ENCODE results near the gene PALB2.

The PALB2 gene

GRCh38 chr16:23580391-23580790 is 60.7 kb downstream of the PALB2 start:
- DNase-seq: no peak

GRCh38 chr16:23579371-23579770 is 61.7 kb downstream of the PALB2 start:
- no peak for DNase-seq

GRCh38 chr16:23578101-23578830 is 62.8 kb downstream of the PALB2 start:
- no peak for DNase-seq

GRCh38 chr16:23577493-23577892 is 63.6 kb downstream of the PALB2 start:
- no peak for DNase-seq

GRCh38 chr16:23575834-23576233 is 65.3 kb downstream of the PALB2 start:
- no peak for DNase-seq

DNA sequence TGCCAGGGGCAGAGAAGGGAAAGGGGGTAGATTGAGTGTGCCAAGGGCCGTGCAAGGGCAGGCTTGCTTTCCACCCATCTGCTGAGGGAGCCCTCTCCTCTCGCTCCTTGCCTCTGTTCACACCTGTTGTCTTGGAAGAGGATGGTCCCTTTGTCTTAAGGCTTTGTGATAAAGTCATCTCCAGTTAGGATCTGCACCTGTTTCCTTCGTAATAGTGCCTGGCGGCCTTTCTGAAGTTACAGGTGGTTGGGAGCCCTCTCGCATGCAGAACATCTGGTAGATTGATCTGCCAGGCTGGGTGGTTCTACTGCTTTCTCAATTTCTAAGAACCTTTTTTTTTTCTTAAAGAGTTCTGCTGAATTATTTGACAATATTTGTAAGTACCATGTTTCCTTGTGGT is 67.3 kb downstream of the PALB2 start:
- DNase-seq: no peak

DNA sequence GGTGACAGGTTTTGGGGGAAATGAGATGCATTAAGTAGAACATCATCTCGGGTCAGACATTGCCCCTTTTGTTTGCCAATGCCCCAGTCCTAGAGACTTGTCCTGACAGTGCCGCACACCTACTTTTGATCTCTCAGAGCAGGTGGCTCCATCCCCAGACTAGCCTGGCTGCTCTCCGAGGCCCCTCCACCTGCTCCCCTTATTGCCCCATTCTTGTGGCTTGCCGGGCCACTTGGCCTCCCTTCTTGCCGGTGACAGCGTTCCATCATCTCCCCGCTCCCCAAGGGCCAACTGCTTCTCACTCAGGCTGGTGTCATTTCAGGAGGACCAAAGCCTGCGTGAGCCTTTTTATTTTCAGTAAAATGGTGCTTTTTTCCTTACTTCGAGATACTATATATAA is 68.7 kb downstream of the PALB2 start:
- no peak for DNase-seq

DNA sequence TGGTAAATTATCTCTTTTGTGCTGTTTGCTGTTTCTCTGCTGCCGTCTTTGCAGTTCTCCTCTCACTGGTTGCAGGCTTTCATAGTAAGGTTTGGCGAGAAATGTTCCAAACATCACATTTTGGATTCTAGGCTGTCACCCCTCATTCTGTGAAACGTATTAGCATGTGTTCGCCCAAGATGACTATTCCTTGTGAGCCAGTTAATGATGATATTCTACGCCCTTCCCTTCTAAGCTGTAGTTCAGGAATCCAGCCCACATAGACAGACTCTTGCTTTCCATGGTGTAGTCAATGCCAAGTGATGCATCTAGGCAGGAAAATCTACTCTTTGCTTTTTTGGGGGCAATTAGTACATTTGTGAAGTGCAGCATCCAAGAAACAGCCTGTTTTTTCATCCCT is 69.2 kb downstream of the PALB2 start:
- no peak for DNase-seq

- DNase-seq: no peak
These were observed 70.0 kb downstream of the PALB2 start for GRCh38 chr16:23570992-23571632.

DNA sequence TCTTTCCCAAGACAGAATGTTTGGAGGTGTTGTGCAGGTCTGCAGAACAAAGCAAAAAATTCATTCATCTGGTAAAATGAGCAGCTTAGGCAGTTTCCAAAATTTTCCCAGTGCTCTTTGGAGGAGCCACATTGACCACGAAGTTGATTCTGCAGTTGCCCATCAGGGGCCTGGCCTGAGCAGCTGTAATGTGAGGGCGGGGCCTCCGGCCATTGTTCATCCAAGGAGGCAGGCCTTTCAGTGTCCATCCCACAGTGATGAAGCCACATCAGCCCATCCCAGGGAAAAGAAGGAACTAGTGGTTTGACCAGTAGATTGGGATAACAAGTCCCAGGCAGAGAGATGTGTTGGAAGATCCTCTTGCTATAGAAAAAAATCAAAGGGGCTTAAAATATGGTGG is 73.5 kb downstream of the PALB2 start:
- DNase-seq: no peak

GRCh38 chr16:23566724-23567123 is 74.4 kb downstream of the PALB2 start:
- no peak for DNase-seq

GRCh38 chr16:23564575-23565363 is 76.3 kb downstream of the PALB2 start:
- DNase-seq: no peak

- DNase-seq: no peak
These were observed 77.9 kb downstream of the PALB2 start for GRCh38 chr16:23563186-23563585.

- no peak for DNase-seq
These were observed 78.6 kb downstream of the PALB2 start for GRCh38 chr16:23562505-23562904.

- no peak for DNase-seq
These were observed 79.5 kb downstream of the PALB2 start for GRCh38 chr16:23561586-23561985.

DNA sequence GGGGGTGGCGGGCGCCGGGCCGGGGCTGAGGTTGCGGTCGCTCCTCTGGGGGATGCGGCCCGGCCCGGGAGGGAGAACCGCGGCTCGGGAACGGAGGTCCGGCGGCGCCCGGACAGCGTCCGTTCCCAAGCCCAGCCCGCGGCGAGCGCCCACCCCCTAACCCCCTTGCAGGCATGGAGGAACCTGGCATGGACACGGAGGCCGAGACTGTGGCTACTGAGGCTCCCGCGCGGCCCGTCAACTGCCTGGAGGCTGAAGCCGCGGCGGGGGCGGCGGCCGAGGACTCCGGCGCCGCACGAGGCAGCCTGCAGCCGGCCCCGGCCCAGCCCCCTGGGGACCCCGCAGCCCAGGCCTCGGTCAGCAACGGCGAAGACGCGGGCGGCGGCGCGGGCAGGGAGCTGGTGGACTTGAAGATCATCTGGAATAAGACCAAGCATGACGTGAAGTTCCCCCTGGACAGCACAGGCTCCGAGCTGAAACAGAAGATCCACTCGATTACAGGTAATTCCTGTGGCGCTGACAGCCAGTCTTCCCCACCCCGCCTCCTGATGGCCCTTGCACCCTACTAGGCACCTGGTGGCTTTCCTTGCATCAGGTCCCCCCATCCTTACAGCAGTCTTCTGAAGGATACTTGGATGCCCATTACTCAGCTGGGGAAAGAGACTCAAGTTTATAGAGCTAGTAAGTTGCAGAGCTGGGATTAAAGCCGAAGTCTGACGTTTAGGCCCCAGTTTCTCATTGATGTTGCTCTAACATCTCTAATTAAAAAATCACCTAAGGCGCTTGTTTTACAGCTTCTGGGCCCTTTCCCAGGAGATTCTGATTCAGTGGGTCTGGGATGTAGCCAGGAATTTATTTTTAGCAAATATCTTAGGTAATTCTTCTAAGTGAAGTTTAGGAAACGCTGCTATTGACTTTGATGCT is 83.1 kb downstream of the PALB2 start:
- DNase-seq: no peak

DNA sequence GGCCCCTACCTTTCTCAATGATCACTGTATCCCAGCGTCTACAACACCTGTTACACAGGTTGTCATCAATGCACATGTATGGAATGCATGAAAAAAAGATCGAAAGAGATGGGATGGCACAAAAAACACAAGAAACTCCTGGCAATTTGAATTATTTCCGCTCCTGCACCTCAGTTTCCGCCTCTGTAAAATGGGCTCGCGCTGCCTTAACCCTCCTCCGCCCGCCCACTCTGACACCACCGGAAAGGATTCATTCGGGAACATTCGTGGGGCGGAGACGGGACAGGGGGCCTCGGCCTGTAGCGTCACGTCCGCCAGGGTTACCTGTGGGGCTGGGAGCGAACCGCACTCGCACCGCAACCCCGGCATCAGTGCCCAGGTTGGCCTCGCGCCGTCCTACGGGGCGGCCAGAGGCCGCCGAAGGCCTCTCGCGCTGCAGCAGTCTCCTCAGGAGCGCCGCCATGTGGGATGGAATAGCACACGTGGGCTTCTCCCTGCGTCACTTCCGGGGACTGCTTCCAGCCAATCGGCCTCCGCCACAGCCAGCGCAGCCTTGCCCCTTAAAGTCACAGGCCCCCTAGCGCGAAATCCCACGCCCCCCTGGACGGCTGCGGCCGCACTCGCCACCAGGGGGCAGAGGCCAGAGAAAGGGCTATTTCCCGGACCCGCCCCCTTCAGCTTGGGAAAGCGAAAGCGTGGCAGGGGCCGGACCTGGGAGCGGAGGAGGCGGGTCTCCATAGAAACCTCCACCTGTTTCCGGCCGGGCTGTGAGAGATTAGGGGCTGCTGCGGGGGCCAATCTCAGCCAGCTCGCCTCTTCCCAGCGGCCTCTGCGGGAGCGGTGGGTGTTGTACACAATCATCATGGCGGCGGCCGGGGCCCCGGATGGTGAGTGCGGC is 84.0 kb downstream of the PALB2 start, which contains the start of the genes EARS2 and UBFD1:
Gene EARS2, minus strand, starts transcription at position 470 of the 898 bp plus-strand sequence. Its CDS starts 7 bp downstream, at position 463.
Gene UBFD1, plus strand, starts transcription at position 847 of the 898 bp plus-strand sequence. Its CDS starts 16 bp downstream, at position 863.
- peak; percentile 91 for DNase-seq

DNA sequence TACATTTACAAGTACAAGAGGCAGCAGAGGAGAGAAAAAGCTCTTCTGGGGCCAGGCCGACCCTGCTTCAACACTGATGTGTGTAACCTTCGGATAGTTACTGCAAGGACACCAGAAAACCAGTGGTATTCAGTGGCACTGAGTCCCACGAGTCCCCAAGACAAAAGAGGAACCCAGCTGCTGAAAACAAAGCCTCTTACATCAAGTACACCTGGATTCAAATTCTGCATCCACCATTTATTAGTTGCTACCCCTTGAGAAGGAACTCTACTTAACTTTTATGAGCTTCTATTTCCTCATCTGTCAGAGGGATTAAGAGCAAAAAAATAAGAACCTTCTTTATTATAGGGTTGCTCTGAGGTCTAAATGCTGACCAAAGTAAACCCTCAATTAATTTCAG is 86.6 kb downstream of the PALB2 start:
- DNase-seq: no peak
